ENCODE measurements around the gene RRM2. TPM values are rescaled to one million over a fixed set of nuclear protein-coding genes. Genes with fewer than 3 reads are reported as not detected.

The RRM2 gene
- total RNA-seq, 1 experiment from 2014 or later: 163 TPM

DNA sequence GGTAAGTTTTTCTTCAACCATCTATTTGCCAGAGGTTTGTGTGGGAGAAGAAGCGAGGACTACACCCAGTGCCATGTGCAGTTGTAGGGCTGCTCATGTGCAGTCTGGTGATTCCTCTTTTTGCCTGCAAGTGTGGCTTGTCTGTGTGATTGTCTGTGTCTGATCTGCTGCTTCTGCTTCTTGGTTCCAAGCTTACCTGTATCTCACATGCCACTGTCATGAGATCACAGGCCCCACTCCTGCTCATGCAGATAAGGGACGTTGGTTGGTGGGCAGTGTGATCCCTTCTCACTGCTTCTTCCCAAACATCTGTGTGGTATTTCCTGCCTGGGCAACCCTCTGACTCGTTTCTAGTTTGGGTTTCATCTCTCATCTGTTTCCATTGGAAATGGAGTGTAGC lies 27.1 kb downstream of the RRM2 start:
- H2BK12ac ChIP-seq (ENCODE audit: insufficient read length, low read depth, low read length): no peak overlapping the region
- no CpG with 5 or more reads among the region's 3 CpGs for whole genome bisulfite sequencing (ENCODE audit: extremely low coverage, insufficient read length, low lambda C conversion rate)
- H3K4ac ChIP-seq (ENCODE audit: low read depth, low read length): no peak overlapping the region
- no peak overlapping the region for H3K14ac ChIP-seq (ENCODE audit: insufficient read depth, low read length)
- H3T11ph ChIP-seq (ENCODE audit: low read length): no peak overlapping the region
- H2BK5ac ChIP-seq (ENCODE audit: insufficient read length, low read length): no peak overlapping the region
- H3K18ac ChIP-seq (ENCODE audit: insufficient read length, low read depth, low read length): no peak overlapping the region
- no peaks in the 10 kb centered on the region for H3K9me3 ChIP-seq (ENCODE audit: control insufficient read depth, low read depth, low read length)
- H3K36me3 Mint-ChIP-seq (ENCODE audit: insufficient read depth in 1 of 3, low read depth in 3 of 3): peaks cover 6 to 37% (median 34%) of the 10 kb centered on the region in 3 experiments; a peak in 6 of 7 replicates
- H2BK20ac ChIP-seq (ENCODE audit: low read depth, low read length, poor library complexity, severe bottlenecking): no peak overlapping the region
- no peak overlapping the region for H4K91ac ChIP-seq (ENCODE audit: insufficient read length, low read depth, low read length)
- H3K27me3 Mint-ChIP-seq (ENCODE audit: low read depth): no peaks in the 10 kb centered on the region
- no peak overlapping the region for H2AK5ac ChIP-seq (ENCODE audit: insufficient read length, low read length)
- H2BK120ac ChIP-seq (ENCODE audit: low read depth, low read length, poor library complexity, severe bottlenecking): no peak overlapping the region
- no peak overlapping the region for H3K56ac ChIP-seq (ENCODE audit: insufficient read length, low read depth, low read length)
- H3K27me3 ChIP-seq (ENCODE audit: insufficient read depth, low read length): no peaks in the 10 kb centered on the region
- no peak overlapping the region for H2BK15ac ChIP-seq (ENCODE audit: low read depth, low read length)
- no peak for DNase-seq
- no peak overlapping the region for H4K8ac ChIP-seq (replicated peaks; ENCODE audit: insufficient read length, low read depth, low read length)
- no peaks in the 10 kb centered on the region for H3K79me1 ChIP-seq (ENCODE audit: insufficient read depth, low read depth, low read length, poor library complexity, severe bottlenecking)
- TF ChIP-seq, protein P1, sequence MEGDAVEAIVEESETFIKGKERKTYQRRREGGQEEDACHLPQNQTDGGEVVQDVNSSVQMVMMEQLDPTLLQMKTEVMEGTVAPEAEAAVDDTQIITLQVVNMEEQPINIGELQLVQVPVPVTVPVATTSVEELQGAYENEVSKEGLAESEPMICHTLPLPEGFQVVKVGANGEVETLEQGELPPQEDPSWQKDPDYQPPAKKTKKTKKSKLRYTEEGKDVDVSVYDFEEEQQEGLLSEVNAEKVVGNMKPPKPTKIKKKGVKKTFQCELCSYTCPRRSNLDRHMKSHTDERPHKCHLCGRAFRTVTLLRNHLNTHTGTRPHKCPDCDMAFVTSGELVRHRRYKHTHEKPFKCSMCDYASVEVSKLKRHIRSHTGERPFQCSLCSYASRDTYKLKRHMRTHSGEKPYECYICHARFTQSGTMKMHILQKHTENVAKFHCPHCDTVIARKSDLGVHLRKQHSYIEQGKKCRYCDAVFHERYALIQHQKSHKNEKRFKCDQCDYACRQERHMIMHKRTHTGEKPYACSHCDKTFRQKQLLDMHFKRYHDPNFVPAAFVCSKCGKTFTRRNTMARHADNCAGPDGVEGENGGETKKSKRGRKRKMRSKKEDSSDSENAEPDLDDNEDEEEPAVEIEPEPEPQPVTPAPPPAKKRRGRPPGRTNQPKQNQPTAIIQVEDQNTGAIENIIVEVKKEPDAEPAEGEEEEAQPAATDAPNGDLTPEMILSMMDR (conservative IDR thresholded peaks at IDR 0.05): no peak
- H3K23me2 ChIP-seq (ENCODE audit: insufficient read length, low read depth, low read length, poor library complexity, severe bottlenecking): no peaks in the 10 kb centered on the region
- peak overlapping the region in 1 of 3 experiments; percentile 32; a peak in 2 of 7 replicates for H3K27ac Mint-ChIP-seq
- no peaks in the 10 kb centered on the region for H3K4me1 ChIP-seq (ENCODE audit: insufficient read depth, low read length)
- no peak overlapping the region for H3K4me3 Mint-ChIP-seq
- no peak overlapping the region for H2AFZ ChIP-seq (ENCODE audit: low read length)
- no peak overlapping the region for H4K5ac ChIP-seq (ENCODE audit: insufficient read length, low read depth, low read length)
- no peak overlapping the region for H3K4me2 ChIP-seq (ENCODE audit: insufficient read depth, insufficient read length, low read length)
- no peak overlapping the region for H3K27ac ChIP-seq (ENCODE audit: insufficient read length, low read depth, low read length)
- H3K9ac ChIP-seq (ENCODE audit: extremely low read depth, insufficient read length, low read length): no peak overlapping the region
- H3K79me2 ChIP-seq (ENCODE audit: insufficient read depth, low read length): no peaks in the 10 kb centered on the region
- no peaks in the 10 kb centered on the region for H3K9me3 Mint-ChIP-seq
- H3K23ac ChIP-seq (ENCODE audit: insufficient read length, low read depth, low read length): no peak overlapping the region
- no peaks in the 10 kb centered on the region for H4K20me1 ChIP-seq (ENCODE audit: control insufficient read depth, insufficient read depth, insufficient read length)
- no peaks in the 10 kb centered on the region for H3K4me1 Mint-ChIP-seq
